A673 (cell line): ENCODE data around the gene IRF2. TPM values are rescaled to one million over a fixed set of nuclear protein-coding genes. Genes with fewer than 3 reads are reported as not detected.

ENCODE experiments used
- BruUV-seq: library from RNA; stranded (reverse); fragments of 400-500 nt; replicated peaks from 2 replicates; lab custom pipeline; 2021; lab: Mats Ljungman, UMichigan
- CTCF ChIA-PET: fragments of 300-600 bp; sonication (Branson Sonifier 250); formaldehyde crosslinking; loops from one replicate; lab custom pipeline; 2022; ENCODE audit warnings: antibody characterized with exemption; lab: Charles Lee
- POLR2A ChIA-PET: fragments of 300-600 bp; sonication (Branson Sonifier 250); formaldehyde crosslinking; loops from one replicate; lab custom pipeline; 2022; ENCODE audit warnings: antibody characterized with exemption; ENCODE audit not compliant: low non-redundant PET; lab: Charles Lee
- DNase-seq: peaks from one replicate; pipeline ENCODE4 v3.0.0-alpha.2; 2015; ENCODE audit warnings: low spot score
- H3K27ac ChIP-seq: fragments of 200-600 bp; sonication (generic); 2 replicates; pipeline ENCODE4 v1.5.1; 2016; ENCODE audit warnings: mixed run types, low read depth, mild to moderate bottlenecking, mixed read lengths, antibody characterized with exemption, low read length; ENCODE audit not compliant: poor library complexity, severe bottlenecking
- H3K27me3 ChIP-seq: fragments of 200-600 bp; sonication (generic); replicated peaks from 2 replicates; pipeline ENCODE4 v1.6.1; 2017; ENCODE audit warnings: mixed run types, low read depth, mild to moderate bottlenecking, mixed read lengths, antibody characterized with exemption, low read length; ENCODE audit not compliant: insufficient read depth, poor library complexity
- H3K36me3 ChIP-seq: fragments of 200-600 bp; sonication (generic); 2 replicates; pipeline ENCODE4 v1.6.1; 2016; ENCODE audit warnings: mixed run types, mild to moderate bottlenecking, mixed read lengths, antibody characterized with exemption, low read length; ENCODE audit not compliant: insufficient read depth, poor library complexity, severe bottlenecking
- H3K4me1 ChIP-seq: fragments of 200-600 bp; sonication (generic); 2 replicates; pipeline ENCODE4 v1.6.1; 2017; ENCODE audit warnings: mixed run types, mild to moderate bottlenecking, mixed read lengths, antibody characterized with exemption, low read length; ENCODE audit not compliant: insufficient read depth, poor library complexity, severe bottlenecking
- H3K4me3 ChIP-seq: fragments of 200-600 bp; sonication (generic); 2 replicates; pipeline ENCODE4 v1.5.1; 2016; ENCODE audit warnings: low read depth, mixed run types, mild to moderate bottlenecking, mixed read lengths, low read length; ENCODE audit not compliant: poor library complexity, severe bottlenecking
- H3K9me3 ChIP-seq: fragments of 200-600 bp; sonication (generic); 2 replicates; pipeline ENCODE4 v1.6.1; 2016; ENCODE audit warnings: mixed run types, low read depth, mild to moderate bottlenecking, mixed read lengths, antibody characterized with exemption, low read length; ENCODE audit not compliant: poor library complexity, severe bottlenecking
- CTCF ChIP-seq: fragments of 300-800, 200-600 bp; sonication (generic); conservative IDR thresholded peaks from 2 replicates; pipeline ENCODE4 v1.5.1; 2017; ENCODE audit warnings: low read depth, mild to moderate bottlenecking, antibody characterized with exemption, low read length, moderate library complexity, mixed read lengths
- EZH2 ChIP-seq: fragments of 200-600 bp; sonication (generic); IDR thresholded peaks from 2 replicates; pipeline ENCODE4 v1.6.1; 2017; ENCODE audit warnings: borderline replicate concordance, low read depth, mild to moderate bottlenecking, mixed read lengths, antibody characterized with exemption, low read length; ENCODE audit not compliant: poor library complexity, severe bottlenecking
- intact Hi-C: fragments of 100-400 bp; cut with micrococcal nuclease; formaldehyde crosslinking; loops from one replicate; pipeline ENCODE4 v1.10.0; 2022; ENCODE audit not compliant: unreplicated experiment
- total RNA-seq: library from RNA; stranded (reverse); gene quantifications from 2 replicates; pipeline ENCODE4 v1.2.3, GENCODE V29; 2021

Gene IRF2
- total RNA-seq, 1 experiment from 2014 or later = 28.2 TPM

- no peak for TF ChIP-seq CTCF
- no peak for TF ChIP-seq EZH2
- ChIA-PET CTCF (interaction anchor here (0.8 kb wide), 1 partner anchor 157 kb away, joined by 3 read pairs; no protein-coding TSS in a partner anchor), POLR2A (no interaction called here)
- peaks cover 30% of the 10 kb centered on the region for H3K36me3 ChIP-seq
- H3K4me3 ChIP-seq = no peak overlapping the region
- H3K27me3 ChIP-seq = no peaks in the 10 kb centered on the region
- peak; percentile 41 for DNase-seq
- H3K4me1 ChIP-seq = peaks cover 21% of the 10 kb centered on the region
- no TSS peak for BruUV-seq
- intact Hi-C loops = no loop called here
- no peak overlapping the region for H3K27ac ChIP-seq
- H3K9me3 ChIP-seq = peaks cover 5% of the 10 kb centered on the region
Observed at GRCh38 chr4:184420881-184421416, 53.4 kb downstream of the IRF2 start.

DNA sequence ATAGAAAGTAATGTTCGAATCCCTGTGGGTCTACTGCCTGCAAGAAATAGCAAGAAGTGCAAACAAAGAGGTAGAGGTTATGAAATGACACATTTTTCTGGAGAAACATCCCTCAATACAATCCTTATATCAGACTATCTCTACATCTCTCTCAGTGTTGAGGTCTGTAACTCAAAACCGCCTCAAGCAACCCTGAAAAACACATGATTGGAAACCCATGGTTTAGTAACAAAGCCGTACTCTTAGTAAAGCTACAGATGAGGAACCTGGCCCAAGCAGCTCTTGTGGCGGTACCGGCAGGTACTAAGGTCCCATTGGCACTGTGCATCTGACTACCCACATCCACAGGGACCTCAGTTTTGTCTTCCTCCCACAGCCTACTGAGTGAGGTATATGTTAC lies 53.9 kb downstream of the IRF2 start:
- Histone ChIP-seq H3K4me3 (no peak overlapping the region), H3K36me3 (peaks cover 34% of the 10 kb centered on the region), H3K9me3 (peaks cover 5% of the 10 kb centered on the region), H3K4me1 (peaks cover 21% of the 10 kb centered on the region), H3K27ac (no peak overlapping the region), H3K27me3 (no peaks in the 10 kb centered on the region)
- no peak for DNase-seq
- ChIA-PET POLR2A (no interaction called here), CTCF (interaction anchor here (0.8 kb wide), 1 partner anchor 156 kb away, joined by 3 read pairs; no protein-coding TSS in a partner anchor)
- intact Hi-C loops = no loop called here
- TF ChIP-seq EZH2 (no peak), CTCF (no peak)
- no TSS peak for BruUV-seq

DNA sequence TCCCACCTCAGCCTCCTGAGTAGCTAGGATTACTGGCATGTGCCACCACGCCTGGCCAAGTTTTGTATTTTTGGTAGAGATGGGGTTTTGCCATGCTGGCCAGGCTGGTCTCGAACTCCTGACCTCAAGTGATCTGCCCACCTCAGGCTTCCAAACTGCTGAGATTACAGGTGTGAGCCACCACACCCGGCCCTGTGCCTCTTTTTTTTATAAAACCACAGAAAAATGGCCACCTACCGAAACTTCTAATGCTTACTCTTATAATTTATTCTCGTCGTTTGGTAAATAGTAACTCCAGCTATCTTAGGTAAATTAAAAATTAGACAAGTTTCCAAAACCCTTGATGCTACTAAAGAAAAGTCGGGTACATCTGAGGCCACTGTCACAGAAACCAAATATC lies 54.4 kb downstream of the IRF2 start:
- no peaks in the 10 kb centered on the region for H3K27me3 ChIP-seq
- TF ChIP-seq EZH2 = no peak
- no peak for TF ChIP-seq CTCF
- CTCF ChIA-PET = no interaction called here
- H3K4me3 ChIP-seq = no peak overlapping the region
- intact Hi-C loops = no loop called here
- no peak overlapping the region for H3K27ac ChIP-seq
- no peak for DNase-seq
- H3K36me3 ChIP-seq = peaks cover 34% of the 10 kb centered on the region
- POLR2A ChIA-PET = no interaction called here
- no TSS peak for BruUV-seq
- peaks cover 5% of the 10 kb centered on the region for H3K9me3 ChIP-seq
- peaks cover 21% of the 10 kb centered on the region for H3K4me1 ChIP-seq
